OCI-LY7 (cell line): Measurements from ENCODE around the gene ATP11A. TPM values are rescaled to one million over a fixed set of nuclear protein-coding genes. Genes with fewer than 3 reads are reported as not detected.

Experiments
- BruUV-seq: library from RNA; stranded (reverse); fragments of 400-500 nt; replicated peaks from 2 replicates; lab custom pipeline; 2021; lab: Mats Ljungman, UMichigan
- CTCF ChIA-PET: fragments of 300-600 bp; sonication (Branson Sonifier 250); formaldehyde crosslinking; loops from one replicate; lab custom pipeline; 2022; ENCODE audit warnings: antibody characterized with exemption; ENCODE audit not compliant: unreplicated experiment; lab: Charles Lee
- POLR2A ChIA-PET: fragments of 300-600 bp; sonication (Branson Sonifier 250); formaldehyde crosslinking; loops from one replicate; lab custom pipeline; 2022; ENCODE audit warnings: antibody characterized with exemption; lab: Charles Lee
- DNase-seq: peaks from one replicate; pipeline ENCODE4 v3.0.0-alpha.2; 2015; ENCODE audit warnings: low spot score
- H2AFZ ChIP-seq: fragments of 200-600 bp; sonication (generic), shearing (Covaris generic); 2 replicates; pipeline ENCODE4 v1.6.1; 2014; ENCODE audit warnings: mild to moderate bottlenecking, antibody characterized with exemption, low read length, moderate library complexity
- H3K27ac ChIP-seq: fragments of 200-600 bp; sonication (generic); 2 replicates; pipeline ENCODE4 v1.5.1; 2014; ENCODE audit warnings: mixed run types, low read depth, mild to moderate bottlenecking, moderate library complexity, low read length, inconsistent platforms; ENCODE audit not compliant: poor library complexity, severe bottlenecking
- H3K36me3 ChIP-seq: fragments of 200-600 bp; sonication (generic); 2 replicates; pipeline ENCODE4 v1.6.1; 2014; ENCODE audit warnings: mild to moderate bottlenecking, antibody characterized with exemption, low read length, moderate library complexity, mixed read lengths; ENCODE audit not compliant: insufficient read depth
- H3K4me1 ChIP-seq: fragments of 200-600 bp; sonication (generic); 2 replicates; pipeline ENCODE4 v1.5.1; 2014; ENCODE audit warnings: mild to moderate bottlenecking, low read length; ENCODE audit not compliant: insufficient read depth, poor library complexity, severe bottlenecking
- H3K4me2 ChIP-seq: fragments of 200-600 bp; sonication (generic); 2 replicates; pipeline ENCODE4 v1.6.1; 2014; ENCODE audit warnings: mild to moderate bottlenecking, low read length
- H3K4me3 ChIP-seq: fragments of 200-600 bp; sonication (generic); 2 replicates; pipeline ENCODE4 v1.5.1; 2014; ENCODE audit warnings: mild to moderate bottlenecking, low read depth, low read length; ENCODE audit not compliant: poor library complexity, severe bottlenecking
- H3K79me2 ChIP-seq: fragments of 200-600 bp; sonication (generic); 2 replicates; pipeline ENCODE4 v1.6.1; 2016; ENCODE audit warnings: low read depth, mild to moderate bottlenecking, low read length, moderate library complexity, mixed read lengths; ENCODE audit not compliant: insufficient read depth
- H3K9me2 ChIP-seq: fragments of 200-600 bp; sonication (generic); 2 replicates; pipeline ENCODE4 v1.6.1; 2016; ENCODE audit warnings: mild to moderate bottlenecking, low read length, mixed read lengths; ENCODE audit not compliant: insufficient read depth
- H3K9me3 ChIP-seq: fragments of 200-600 bp; sonication (generic); 2 replicates; pipeline ENCODE4 v1.6.1; 2014; ENCODE audit warnings: mild to moderate bottlenecking, mixed run types, low read length, mixed read lengths
- H4K20me1 ChIP-seq: fragments of 200-600 bp; sonication (generic); 2 replicates; pipeline ENCODE4 v1.6.1; 2014; ENCODE audit warnings: mild to moderate bottlenecking, antibody characterized with exemption, low read length, moderate library complexity, mixed read lengths; ENCODE audit not compliant: insufficient read depth
- EZH2phosphoT487 ChIP-seq: fragments of 200-600 bp; sonication (generic); IDR thresholded peaks from 2 replicates; pipeline ENCODE4 v1.6.1; 2018; ENCODE audit warnings: low read depth, borderline replicate concordance, mild to moderate bottlenecking, mixed run types, antibody characterized with exemption, low read length, moderate library complexity, mixed read lengths
- intact Hi-C: fragments of 100-400 bp; cut with micrococcal nuclease; formaldehyde crosslinking; loops from one replicate; pipeline ENCODE4 v1.10.0; 2022; ENCODE audit not compliant: unreplicated experiment
- total RNA-seq, 2 experiments: library from RNA; depleted of rRNA in 1 of 2; stranded (reverse); fragments of >200 nt in 1 of 2; shearing (Covaris generic) in 1 of 2; gene quantifications; 2 replicates each; pipeline ENCODE4 v1.2.3, GENCODE V29; 2014 to 2022
- TF ChIP-seq, protein P1 (sequence below): fragments of 200-600 bp; sonication (generic); conservative IDR thresholded peaks from 2 replicates; pipeline ENCODE4 v1.5.1; 2014; ENCODE audit warnings: mild to moderate bottlenecking, antibody characterized with exemption, low read length, moderate library complexity, mixed read lengths

The ATP11A gene
- total RNA-seq, 2 experiments from 2014 or later = 8.8 to 23.1 TPM

DNA sequence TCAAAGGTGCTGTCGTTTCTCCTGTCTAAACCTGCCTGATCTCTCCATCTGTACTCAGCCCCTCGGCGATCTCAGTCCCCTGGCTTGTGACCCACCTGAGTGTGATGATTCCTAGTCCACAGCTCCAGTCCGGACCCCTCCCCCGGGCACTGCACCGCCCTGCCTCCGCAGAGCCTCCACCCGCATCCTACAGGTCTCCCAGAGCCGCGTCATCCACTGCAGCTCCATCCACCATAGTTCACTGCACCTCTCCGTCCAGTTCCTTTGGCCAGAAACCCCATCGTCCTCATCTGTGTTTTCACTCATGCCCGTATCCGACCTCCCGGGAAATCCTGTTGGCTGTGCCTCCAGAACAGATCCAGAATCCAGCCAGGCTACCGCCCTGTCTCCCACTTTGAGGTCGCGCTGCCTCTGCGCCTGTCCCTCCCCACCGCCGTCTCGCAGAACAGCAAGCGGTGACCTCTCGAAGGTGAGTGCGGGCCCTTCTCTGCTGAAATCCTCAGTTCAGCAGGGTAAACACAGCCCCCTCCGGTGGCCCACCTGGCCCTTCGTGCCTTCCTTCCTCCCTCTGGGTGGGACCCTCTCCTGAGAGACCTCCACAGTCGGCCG lies 227.3 kb downstream of the ATP11A start:
- no peak for DNase-seq
- TF ChIP-seq EZH2phosphoT487 = no peak
- TF ChIP-seq, protein P1, sequence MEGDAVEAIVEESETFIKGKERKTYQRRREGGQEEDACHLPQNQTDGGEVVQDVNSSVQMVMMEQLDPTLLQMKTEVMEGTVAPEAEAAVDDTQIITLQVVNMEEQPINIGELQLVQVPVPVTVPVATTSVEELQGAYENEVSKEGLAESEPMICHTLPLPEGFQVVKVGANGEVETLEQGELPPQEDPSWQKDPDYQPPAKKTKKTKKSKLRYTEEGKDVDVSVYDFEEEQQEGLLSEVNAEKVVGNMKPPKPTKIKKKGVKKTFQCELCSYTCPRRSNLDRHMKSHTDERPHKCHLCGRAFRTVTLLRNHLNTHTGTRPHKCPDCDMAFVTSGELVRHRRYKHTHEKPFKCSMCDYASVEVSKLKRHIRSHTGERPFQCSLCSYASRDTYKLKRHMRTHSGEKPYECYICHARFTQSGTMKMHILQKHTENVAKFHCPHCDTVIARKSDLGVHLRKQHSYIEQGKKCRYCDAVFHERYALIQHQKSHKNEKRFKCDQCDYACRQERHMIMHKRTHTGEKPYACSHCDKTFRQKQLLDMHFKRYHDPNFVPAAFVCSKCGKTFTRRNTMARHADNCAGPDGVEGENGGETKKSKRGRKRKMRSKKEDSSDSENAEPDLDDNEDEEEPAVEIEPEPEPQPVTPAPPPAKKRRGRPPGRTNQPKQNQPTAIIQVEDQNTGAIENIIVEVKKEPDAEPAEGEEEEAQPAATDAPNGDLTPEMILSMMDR = no peak
- no peak overlapping the region for H3K27ac ChIP-seq
- no peak overlapping the region for H3K4me2 ChIP-seq
- no peaks in the 10 kb centered on the region for H3K9me2 ChIP-seq
- no peaks in the 10 kb centered on the region for H3K9me3 ChIP-seq
- no peaks in the 10 kb centered on the region for H4K20me1 ChIP-seq
- ChIA-PET CTCF (no interaction called here), POLR2A (no interaction called here)
- no TSS peak for BruUV-seq
- no peaks in the 10 kb centered on the region for H3K36me3 ChIP-seq
- intact Hi-C loops = no loop called here
- H3K79me2 ChIP-seq = no peaks in the 10 kb centered on the region
- H2AFZ ChIP-seq = no peak overlapping the region
- no peaks in the 10 kb centered on the region for H3K4me1 ChIP-seq
- no peak overlapping the region for H3K4me3 ChIP-seq

GRCh38 chr13:112917737-112918136 lies 227.9 kb downstream of the ATP11A start:
- no peaks in the 10 kb centered on the region for H4K20me1 ChIP-seq
- no peak overlapping the region for H3K4me2 ChIP-seq
- no peak overlapping the region for H3K27ac ChIP-seq
- ChIA-PET POLR2A (no interaction called here), CTCF (no interaction called here)
- intact Hi-C loops = no loop called here
- H2AFZ ChIP-seq = no peak overlapping the region
- TF ChIP-seq, protein P1 = no peak
- no peak for TF ChIP-seq EZH2phosphoT487
- no peak for DNase-seq
- H3K4me1 ChIP-seq = no peaks in the 10 kb centered on the region
- H3K79me2 ChIP-seq = no peaks in the 10 kb centered on the region
- H3K36me3 ChIP-seq = no peaks in the 10 kb centered on the region
- no peaks in the 10 kb centered on the region for H3K9me2 ChIP-seq
- no peak overlapping the region for H3K4me3 ChIP-seq
- no TSS peak for BruUV-seq
- no peaks in the 10 kb centered on the region for H3K9me3 ChIP-seq

GRCh38 chr13:112918266-112918665 lies 228.4 kb downstream of the ATP11A start:
- BruUV-seq = no TSS peak
- Histone ChIP-seq H3K4me3 (no peak overlapping the region), H3K4me2 (no peak overlapping the region), H4K20me1 (no peaks in the 10 kb centered on the region), H3K36me3 (no peaks in the 10 kb centered on the region), H2AFZ (no peak overlapping the region), H3K79me2 (no peaks in the 10 kb centered on the region), H3K9me2 (no peaks in the 10 kb centered on the region), H3K4me1 (no peaks in the 10 kb centered on the region), H3K9me3 (no peaks in the 10 kb centered on the region), H3K27ac (no peak overlapping the region)
- intact Hi-C loops = no loop called here
- no peak for DNase-seq
- TF ChIP-seq, protein P1 = no peak
- no peak for TF ChIP-seq EZH2phosphoT487
- POLR2A ChIA-PET = no interaction called here
- CTCF ChIA-PET = no interaction called here
